Medulla oblongata (tissue), 1 donor: ENCODE data around the gene CDC42BPA.
A peak's percentile ranks its signal among the peaks of the same experiment; 100 is the strongest.

Experiments
- DNase-seq: peaks from one replicate; pipeline ENCODE4 v3.0.0-alpha.2; 2015; ENCODE audit errors: extremely low spot score

The CDC42BPA gene

DNA sequence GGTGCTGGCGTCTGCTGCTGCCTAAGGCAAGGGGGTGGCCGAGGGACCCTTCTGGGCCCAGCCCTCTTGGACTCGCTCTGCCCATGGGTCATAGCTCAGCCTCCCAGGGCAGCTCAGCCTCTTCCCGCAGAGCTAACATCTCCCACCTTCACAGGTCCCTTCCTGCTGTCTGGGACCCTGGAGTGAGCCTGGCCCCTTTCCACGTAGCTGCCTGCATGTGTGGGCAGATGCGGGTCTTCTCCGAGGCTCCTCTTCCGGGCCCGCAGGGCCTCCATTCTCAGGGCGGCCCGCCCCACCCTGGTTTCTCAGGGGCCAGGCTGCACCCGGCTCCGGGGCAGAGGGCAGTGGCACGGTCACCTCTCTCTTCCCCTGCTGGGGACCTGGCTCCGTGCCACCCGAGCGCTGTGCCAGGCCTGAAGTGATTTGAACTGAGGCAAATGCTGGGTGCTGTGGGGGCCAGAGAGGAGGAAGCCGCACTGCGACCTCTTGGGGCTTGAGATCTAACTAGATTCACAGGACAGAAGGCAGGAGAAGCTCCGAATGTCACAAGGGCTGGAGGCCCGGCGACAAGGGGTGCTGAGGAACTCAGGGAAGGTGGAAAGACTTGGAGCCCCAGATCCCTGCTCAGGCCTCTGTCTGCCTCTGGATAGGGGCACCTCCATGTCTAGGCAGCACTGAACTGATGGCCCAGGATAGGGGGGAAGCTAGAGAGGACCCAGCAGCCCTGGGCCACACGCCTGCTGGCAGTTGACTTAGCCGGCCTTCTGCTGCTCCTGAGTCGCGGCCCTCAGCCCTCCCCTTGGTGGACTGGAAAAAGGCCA lies 337.5 kb downstream of the CDC42BPA start:
- DNase-seq = no peak

DNA sequence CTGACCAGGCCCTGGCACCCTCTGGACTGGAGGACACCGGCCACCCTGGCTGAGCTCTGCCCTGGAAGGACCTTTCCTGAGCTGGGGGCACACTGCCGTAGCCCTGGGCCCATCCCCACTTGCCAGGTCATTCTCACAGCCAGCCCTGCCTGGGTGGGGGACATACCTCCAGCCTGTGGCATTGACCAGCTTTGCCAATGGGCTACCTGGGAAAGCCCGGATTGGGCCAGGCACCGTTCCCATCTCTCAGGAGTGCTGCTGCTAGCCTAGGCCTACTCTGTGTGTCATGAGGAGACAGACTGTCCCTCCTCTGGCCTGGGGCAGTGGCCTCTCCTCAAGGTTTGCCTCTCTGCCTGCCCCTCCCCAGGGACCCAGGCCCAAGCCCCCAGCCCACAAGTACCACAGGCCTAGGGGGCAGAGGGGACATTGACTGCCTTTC lies 338.2 kb downstream of the CDC42BPA start:
- no peak for DNase-seq

DNA sequence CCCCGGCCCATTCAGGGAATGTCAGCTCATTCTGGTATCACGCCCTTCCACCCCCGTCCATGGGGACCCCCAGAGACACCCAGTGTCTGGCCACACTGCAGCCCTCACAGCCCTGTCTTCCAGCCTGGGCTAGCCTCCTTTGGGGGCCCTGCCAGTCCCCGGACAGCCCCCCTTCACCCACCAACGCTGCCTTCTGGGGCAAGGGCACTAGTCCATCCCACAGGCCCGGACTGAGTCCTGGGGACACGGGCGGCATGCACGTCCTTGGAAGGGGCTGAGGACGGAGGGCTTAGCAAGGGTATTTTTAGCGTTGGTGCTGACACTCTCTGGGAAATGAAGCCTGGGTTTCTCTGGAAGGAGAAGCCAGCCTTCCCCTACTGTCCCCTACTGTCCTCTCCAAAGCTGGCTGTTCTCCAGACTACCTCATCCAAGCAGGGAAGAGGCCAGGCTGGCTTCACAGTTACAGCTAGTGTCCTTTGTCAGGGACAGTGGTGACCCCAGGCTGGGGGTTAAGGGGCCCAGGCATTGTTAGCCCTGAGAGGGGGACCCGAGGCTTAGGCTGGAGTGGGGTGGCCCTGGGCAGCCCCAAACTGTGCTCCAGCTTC lies 338.7 kb downstream of the CDC42BPA start:
- peak; percentile 83 for DNase-seq

DNA sequence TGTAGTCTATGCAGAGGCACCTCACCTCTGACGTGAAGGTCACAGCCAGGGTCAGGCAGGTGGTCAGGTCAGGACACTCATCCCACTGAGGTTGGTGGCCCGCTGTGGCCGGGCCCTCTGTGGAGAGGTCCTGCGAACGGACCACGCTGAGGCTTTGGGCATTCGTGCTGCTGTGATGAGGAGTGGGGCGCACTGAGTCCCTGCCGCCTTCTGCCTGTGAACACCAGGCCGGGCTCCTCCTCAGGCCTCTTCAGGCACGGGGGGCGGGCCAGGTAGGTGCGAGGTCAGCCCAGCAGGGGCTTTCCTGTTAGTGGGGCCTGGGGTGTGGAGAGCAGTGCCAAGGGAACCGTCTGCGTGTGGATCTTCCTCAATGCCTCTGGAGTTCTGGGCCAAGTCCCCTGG lies 339.2 kb downstream of the CDC42BPA start:
- DNase-seq = no peak

DNA sequence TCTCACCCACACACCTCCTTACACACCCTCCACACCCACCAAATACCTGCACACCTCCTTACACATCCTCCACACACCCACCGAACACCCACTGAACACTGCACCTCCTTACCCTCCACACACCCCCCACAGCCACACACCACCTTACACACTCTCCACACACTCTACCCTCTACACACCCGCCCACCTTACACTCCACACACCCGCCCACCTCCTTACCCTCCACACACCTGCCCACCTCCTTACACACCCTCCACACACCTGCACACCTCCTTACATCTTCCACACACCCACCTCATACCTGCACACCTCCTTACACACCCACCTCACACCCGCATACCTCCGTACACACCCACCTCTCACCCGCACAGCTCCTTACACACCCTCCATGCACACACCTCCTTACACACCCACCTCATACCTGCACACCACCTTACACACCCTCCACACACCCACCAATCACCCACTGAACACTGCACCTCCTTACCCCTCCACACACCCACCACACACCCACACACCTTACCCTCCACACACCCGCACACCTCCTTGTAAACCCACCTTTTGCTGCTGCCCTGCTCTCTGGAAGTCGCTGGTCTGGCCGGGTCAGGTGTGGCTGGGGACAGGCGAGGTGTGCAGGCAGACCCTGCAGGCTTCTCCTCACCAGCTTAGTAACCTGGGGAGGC lies 339.7 kb downstream of the CDC42BPA start:
- no peak for DNase-seq

DNA sequence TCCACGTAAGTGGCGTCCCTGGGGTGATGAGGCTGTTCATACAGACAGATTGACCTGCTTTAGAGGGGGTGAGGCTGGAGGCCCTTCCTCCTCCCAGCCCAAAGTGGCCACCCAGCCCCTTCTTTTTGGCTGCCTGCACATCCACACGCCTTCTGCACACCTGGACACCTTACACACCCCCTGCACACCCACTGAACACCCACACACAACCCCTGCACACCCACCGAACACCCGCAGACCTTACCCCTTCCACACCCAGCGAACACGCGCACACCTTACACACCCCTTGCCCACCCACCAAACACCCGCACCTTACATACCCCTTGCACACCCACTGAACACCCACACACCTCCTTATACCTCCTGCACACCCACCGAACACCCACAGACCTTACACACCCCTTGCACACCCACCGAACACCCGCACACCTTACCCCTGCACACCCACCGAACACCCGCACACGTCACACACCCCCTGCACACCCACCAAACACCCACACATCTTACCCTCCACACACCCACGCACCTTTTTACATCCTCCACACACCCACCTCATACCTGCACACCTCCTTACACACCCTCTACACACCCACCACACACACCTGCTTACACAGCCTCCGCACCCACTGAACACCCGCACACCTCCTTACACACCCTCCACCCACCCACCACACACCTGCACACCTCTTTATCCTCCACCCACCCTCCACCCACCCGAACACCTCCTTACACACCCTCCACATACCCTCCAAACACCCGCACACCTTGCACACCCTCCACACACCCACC lies 340.5 kb downstream of the CDC42BPA start:
- no peak for DNase-seq

DNA sequence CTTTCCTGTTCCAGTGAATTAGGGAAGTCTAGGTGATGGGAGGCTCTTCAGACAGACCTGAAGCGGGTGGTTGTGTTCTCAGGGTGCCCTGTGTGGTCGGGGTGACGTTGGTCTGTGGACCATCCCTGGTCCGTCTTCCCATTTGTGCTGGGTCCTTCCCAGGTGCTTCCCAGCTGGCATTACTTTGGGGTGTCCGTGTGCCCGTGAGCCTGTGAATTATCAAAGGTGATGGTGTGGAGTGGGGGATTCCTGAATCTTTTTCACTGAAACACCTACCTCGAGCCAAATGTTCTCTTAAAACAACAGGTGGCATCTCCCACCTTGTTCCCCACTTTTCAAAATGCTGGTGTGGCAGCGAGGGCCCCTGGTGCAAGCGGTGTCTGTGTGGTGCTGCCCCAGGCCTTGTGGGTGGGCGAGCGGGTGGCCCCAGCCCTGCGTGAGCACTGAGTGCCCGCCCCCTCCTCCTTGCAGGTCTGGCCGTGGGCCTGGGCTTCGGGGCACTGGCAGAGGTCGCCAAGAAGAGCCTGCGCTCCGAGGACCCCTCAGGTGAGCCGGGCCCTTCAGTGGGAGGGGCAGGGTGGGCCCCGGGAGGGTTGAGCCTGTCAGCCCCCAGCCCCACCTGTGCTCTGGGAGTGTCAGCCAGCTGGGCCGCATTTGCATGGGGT lies 341.2 kb downstream of the CDC42BPA start:
- no peak for DNase-seq

DNA sequence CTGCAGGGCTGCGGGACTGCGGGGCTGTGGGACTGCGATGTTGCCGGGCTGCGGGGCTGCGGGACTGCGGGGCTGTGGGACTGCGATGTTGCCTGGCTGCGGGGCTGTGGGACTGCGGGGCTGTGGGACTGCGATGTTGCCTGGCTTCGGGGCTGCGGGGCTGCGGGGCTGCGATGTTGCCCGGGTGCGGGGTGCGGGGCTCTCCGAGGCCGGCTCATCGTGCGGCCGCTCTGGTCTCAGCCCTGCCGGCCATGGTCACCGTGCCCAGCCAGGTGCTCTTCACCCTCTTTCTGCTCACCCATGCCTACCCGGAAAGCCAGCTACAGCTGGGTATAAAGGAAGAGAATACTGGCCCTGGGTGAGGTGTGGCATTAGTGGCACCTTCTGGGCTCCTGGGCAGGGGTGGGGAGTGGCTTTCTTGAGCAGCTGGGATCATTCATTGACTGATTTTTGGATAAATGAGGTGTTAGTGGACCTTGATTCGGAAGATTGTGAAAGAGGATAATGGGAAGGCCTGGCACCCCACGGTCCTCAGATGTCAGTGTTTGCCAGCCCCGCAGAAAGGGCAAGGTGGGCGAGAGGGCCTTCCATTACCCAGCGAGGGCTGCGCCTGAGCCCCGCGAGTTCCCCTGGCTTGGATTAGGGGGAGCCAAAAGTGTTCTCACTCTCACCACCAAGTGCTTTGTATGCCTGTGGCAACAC lies 341.9 kb downstream of the CDC42BPA start:
- DNase-seq = no peak

DNA sequence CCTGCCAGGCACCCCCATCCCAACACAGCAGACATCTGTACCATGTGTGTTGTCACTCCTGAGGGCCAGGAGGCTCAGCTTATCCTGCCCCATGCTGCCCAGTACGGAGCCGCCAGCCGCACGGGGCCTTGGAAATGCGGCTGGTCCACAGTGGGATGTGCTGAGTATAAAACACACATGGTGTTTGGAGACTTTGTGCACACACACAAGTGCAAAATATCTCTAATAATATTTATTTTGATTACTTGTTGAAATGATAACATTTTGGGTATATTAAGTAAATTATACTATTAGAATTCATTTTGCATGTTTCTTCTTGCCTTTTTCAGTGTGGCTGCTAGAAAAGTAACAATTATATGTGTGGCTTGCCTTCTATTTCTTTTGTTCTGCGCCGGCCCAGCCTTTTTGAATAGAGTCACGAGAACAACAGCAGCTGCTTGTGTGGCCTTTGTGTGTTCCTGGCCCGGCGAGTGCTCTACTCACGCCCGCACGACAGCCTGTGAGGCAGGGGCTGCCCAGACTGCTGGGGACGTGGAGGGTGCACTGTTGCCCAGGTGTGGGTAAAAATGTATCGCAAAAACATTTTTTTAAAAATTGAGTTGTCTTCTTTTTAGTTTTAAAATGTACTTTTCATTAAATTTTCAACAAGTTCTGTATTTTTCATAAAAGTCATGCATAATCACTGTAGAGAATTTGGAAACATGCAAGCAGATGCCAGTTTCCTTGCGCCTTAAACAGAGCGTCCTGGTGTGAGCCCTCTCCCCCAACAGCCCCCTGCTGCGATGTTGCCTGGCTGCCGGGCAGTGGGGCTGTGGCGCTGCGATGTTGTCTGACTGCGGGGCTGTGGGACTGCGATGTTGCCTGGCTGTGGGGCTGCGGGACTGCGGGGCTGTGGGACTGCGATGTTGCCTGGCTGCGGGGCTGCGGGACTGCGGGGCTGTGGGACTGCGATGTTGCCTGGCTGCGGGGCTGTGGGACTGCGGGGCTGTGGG lies 342.7 kb downstream of the CDC42BPA start:
- peak; percentile 93 for DNase-seq

DNA sequence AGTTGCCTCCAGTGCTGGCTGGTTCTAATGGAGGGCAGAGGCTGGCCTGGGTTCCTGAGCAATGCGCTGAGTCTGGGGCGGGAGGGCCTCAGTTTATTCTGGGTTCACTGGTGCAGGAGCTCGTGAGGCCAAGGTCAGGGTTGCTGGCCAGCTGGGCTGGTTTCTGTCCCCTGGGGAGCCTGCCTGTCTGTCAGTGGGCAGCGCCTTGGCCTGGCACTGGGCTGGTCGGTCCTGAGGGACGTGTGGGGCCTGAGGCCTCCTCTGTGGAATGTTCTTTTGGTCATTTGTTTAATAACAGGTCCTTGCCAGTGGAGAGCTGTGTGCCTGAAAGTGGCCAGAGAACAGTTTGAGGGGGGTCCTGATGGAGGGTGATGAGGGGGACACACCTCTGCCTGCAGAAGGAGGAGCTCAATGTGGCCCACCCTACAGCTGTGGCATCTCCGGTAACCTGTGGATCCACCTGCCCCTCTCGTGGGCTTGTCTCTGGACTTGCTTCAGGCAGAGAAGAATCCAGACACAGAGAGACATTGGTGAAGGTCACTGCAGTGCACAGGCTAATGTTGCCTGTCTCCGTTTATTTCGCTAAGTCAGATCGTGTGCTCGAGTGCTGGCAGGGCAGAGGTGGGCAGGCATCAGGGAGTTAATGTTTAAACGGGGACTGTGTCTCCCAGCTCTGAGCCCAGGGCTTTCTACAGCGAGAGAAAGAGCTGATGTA lies 343.6 kb downstream of the CDC42BPA start:
- no peak for DNase-seq

DNA sequence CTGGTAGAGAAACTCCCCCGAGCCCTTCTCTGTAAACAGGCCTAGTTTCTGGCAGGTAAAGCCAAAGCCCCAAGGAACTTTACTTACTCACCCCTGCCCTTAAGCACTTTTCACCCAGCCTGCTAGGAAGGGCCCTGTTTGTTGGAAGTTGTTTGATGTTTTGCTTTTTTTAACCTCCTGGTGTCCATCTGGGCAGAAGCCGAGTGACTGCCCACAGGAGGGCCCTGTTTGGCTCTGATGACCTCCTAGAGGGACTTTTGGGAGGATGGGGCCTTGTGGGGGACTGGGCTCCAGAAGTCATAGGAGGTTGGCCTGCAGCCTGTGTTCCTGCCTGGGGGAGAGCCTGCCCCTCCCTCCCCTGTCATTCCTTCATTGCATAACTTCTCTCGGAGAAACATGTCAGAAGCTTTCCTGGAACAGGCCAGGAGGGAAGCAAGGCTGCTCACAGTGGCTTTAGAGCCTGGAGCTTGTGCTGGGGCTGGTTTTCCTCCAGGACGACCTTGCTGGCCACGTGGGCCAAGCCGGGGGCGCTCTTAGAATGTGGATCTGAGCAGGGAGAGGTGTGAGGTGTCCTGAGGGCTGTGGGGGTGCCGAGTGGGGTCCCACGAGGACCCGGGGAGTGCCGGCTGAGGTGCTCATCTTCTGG lies 344.3 kb downstream of the CDC42BPA start:
- DNase-seq = no peak

DNA sequence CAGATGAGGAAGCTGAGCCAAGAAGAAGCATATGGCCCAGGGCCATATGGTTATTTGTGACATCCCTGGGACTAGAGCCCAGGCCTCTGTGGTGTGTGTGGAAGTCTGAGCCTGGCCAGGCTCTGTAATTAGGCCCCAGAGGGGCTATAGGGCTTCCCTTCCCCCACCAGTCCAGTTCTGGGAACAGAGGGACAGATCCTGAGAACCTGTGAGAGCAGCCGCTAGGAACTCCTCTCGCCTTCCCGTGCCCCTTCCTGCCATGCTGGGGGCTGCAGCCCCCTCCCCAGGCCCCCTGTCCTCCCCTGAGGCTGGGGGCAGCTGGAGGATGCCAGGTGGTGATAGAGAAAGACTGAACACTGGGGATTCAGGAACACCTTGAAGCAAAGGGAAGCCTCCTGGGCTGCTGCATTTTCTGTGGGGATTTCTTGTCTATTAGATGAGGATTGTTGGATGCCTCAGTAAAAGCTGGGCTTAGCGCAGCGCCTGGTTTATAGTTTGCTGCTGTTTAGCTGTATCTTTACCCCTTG lies 344.9 kb downstream of the CDC42BPA start:
- no peak for DNase-seq

DNA sequence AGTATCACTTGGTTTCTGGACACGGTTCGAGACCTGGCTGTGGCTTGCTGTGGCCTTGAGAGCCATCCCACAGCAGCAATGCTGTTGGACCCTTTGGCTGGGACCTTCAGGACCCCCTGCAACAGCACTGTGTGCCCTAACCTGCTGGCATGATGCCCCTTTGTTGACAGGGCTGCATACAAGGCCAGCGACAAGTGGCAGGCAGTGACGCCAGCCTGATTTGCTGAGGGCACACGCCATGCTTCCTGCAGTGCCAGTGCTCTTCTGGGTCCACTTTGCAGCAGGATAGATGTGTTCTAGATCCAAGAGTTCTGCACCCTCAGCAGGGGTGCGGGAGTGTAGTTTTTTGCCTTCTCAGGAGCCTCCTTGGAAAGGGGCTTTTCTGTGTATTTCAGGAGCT lies 345.4 kb downstream of the CDC42BPA start:
- no peak for DNase-seq

DNA sequence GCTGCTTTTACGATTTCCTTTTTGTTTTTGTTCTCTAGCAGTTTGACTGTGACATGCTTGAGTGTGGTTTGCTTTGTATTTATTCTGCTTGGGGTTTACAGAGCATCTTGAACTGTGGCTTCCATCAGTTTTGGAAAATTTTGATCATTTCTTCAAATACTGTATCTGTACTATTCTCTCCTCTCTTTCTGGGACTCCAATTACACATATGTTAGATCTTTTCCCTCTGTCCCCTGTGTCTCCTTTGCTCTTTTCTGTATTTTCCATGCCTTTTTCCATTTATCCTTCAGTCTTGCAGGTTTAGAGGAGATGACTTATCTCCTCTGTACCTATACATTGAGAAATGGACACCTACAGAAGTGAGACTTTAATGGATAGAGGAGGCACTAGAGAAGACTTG lies 346.5 kb downstream of the CDC42BPA start:
- DNase-seq = no peak

DNA sequence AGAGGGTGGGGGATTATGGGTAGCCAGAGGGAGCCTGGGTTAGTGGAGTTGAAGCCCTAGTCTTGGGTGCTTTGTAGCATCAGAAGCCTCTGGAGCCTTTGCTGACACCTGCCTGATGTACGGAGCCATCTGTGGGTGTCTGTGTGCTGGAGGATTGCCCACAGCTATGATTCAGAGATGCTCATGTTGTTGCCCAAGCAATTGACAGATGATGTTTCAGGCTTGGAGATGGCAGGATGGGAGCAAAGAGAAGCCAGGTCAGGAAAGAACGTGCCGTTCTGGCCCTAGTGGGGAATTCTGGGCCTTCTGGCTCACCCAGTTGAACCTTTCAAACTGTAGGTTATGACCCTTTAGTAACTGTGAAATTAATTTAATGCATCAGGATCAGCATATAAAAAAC lies 350.6 kb downstream of the CDC42BPA start:
- DNase-seq = no peak

DNA sequence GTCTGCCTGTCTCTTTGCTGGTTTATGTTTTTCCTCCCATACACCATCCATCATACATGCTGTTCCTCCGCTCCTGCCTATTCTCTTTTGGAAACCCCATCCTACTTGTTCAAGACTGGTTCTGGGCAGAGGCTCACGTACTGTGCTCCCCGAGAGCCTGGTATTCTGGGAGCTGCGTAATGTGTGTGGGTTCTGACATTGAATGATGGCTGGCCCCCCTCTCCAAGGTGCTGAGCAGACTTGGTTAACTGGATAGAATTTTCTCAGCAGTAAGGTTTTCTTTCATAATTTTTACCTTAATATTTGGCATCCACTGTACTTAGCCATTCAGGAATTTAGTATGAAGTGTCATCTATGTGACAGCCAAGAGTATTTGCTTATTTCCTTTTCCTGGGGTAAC lies 351.6 kb downstream of the CDC42BPA start:
- DNase-seq = no peak

DNA sequence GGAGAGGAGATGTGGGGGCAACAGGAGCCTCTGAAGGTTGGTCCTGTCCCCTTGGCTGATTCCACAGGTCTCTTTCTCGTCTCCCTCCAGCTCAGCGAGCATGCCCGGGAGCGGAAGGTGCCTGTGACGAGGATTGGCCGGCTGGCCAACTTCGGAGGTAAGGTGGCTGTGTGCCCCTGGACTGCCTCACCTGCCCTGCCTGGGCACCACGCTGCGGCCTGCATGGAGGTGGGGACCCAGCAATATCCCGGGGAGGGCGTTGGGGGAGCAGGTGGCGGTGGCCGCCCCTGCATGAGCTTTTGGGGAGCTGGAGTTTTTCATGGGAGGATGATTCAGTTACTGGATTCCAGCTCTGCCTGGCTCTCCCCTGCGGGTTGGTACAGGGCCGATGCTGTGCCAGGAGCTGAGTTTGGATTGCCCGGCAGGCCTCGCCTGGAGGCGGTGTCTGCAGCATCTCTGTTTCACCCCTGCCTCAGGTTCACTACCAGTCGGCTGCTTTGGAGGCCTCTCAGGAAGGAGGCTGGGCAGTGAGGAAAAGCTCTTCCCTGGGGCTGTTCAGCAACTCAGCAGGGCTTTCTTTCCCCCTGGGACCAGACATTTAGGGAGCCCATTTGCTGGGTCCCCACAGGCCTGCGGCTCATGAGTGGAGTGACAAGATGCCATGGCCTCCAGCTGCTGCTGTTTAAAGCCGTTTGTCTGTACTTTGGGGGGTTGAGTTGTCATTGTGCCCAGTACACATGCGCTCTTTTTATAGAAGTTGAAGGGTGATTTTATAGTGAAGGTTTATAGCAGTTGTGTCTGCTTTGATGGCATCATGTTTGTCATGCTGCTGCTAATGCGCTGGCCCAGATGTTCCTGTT lies 352.5 kb downstream of the CDC42BPA start:
- no peak for DNase-seq
